T-helper 17 cell (primary cell): ENCODE results near the gene ANKRD10. TPM values are rescaled to one million over a fixed set of nuclear protein-coding genes. Genes with fewer than 3 reads are reported as not detected.
"Not testable (repeated sequence)": the region's sequence is repeated elsewhere in the genome, so short reads cannot be mapped to it uniquely, and the experiment has no call there.

Experiments
- ATAC-seq: fragments of 150-1000 bp; cut with Tn5 transposase; 2 replicates; pipeline ENCODE4 v1.10.0; 2021; ENCODE audit warnings: mild to moderate bottlenecking, moderate library complexity
- DNase-seq, 3 donors: peaks; one replicate each; pipeline versions ENCODE4 v3.0.0 to v3.0.0-alpha.2; 2020 to 2021
- H3K9me3 ChIP-seq: one replicate; pipeline ENCODE4 v1.7.0; 2013; ENCODE audit warnings: low read length, mild to moderate bottlenecking; ENCODE audit not compliant: control insufficient read depth, poor library complexity, severe bottlenecking
- H3K27ac Mint-ChIP-seq: one replicate; pipeline ENCODE4 v1.8.0; 2022; ENCODE audit warnings: mild to moderate bottlenecking, moderate library complexity, mixed read lengths
- H3K27me3 Mint-ChIP-seq: one replicate; pipeline ENCODE4 v1.8.0; 2022; ENCODE audit warnings: mixed read lengths
- H3K36me3 Mint-ChIP-seq: one replicate; pipeline ENCODE4 v1.8.0; 2022; ENCODE audit warnings: low read depth, mixed read lengths
- H3K4me1 Mint-ChIP-seq: one replicate; pipeline ENCODE4 v1.8.0; 2022; ENCODE audit warnings: mild to moderate bottlenecking, mixed read lengths
- H3K4me3 Mint-ChIP-seq: one replicate; pipeline ENCODE4 v1.8.0; 2022; ENCODE audit warnings: mild to moderate bottlenecking, moderate library complexity, mixed read lengths
- total RNA-seq, 4 donors: library from RNA in 2 of 4; stranded (reverse) in 2 of 4; gene quantifications; one replicate each; pipeline ENCODE4 v1.2.3 and lab custom pipeline; 2022 to 2026

The ANKRD10 gene
- total RNA-seq, result 100 to 1,000 TPM; 110 to 135 TPM
- 93.5 to 104 reads per million in 2 donors for total RNA-seq (lab: John Stamatoyannopoulos, UW)

DNA sequence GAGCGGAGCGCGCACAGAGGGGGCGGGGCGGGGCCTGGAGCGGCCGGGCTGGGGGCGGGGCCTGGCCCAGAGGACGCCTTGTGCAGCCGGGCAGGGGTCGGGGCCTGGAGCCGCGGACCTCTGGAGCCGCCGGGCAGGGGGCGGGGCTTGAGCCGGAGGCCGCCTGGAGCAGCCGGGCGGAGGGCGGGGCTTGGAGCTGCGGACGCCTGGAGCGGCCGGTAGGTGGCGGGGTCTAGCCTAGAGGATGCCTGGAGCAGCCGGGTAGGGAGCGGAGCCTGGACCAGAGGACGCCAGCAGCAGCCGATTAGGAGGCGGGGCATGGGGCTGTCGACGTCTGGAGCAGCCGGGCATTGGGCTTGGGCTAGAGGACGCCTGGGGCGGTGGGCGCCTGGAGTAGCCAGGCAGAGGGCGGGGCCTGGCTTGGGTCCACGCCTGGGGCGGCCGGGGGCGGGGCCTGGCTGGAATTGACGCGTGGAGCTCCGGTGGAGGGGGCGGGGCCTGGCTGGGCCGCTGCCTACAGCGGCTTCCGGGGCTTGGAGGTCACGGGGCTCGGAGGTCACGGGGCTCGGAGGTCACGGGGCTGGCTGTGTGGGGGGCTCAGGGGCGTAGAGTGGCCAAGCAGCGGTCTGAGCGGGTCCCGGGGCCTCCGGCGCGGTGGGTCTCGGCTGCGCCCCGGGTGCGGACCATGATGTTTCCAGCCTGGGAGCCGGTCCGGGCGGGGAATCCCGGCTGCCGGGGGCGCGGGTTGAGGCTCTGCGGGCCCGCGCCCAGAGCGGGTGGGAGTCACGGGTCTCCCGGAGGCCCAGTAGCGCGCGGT is at the start of gene ANKRD10:
Gene ANKRD10, minus strand, starts transcription at position 13 of the 817 bp plus-strand sequence. CDS start 135 bp downstream, outside the sequence.
- no peaks in the 10 kb centered on the region for H3K9me3 ChIP-seq
- ATAC-seq, result peak; percentile 81
- no peaks in the 10 kb centered on the region for H3K27me3 Mint-ChIP-seq
- peak within 1 kb of the TSS; percentile 91 for H3K4me3 Mint-ChIP-seq
- DNase-seq, result peak; percentile 85 to 95 (median 89)
- peak within 1 kb of the TSS; percentile 95 for H3K27ac Mint-ChIP-seq
- no peaks in the 10 kb centered on the region for H3K36me3 Mint-ChIP-seq
- H3K4me1 Mint-ChIP-seq, result peaks cover 26% of the 10 kb centered on the region

DNA sequence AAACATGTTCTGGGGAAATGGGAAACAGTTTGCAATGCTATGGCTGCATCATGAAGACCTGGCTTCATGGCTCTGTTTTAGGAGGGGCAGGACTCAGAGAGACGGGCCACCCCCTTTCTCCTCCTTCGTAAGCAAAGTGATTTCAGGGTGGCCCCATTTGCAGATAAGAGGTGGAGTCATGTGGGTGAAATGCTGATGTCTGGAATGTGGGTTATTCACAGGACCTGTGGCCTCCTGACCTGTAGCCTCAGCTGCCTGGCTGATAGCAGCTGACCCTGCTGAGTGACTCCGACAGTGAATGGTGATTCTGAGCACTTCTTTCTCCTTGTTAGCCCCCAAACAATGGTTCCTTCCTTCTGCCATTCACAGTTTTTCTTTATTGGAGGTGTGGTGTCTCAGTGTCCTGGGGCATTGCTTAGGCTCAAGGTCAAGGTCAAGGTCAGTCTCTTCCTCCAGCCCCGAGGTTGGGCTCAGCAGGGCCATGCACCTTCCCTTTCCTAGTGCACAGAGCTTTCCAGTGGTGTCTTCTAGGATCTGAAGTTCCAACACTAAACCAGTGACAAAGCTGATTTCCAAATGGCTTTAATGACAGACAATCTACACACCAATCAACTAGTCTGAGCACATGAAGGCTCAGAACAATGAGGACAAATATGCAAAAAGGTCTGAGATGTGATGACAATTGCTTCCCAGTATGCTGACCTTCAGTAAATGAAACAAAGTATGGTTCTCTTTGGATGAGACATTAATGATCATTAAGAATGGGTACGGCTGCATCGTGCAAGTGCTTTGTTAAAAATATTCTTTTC is 49.6 kb upstream of the ANKRD10 start:
- Mint-ChIP-seq H3K4me3 (no peak overlapping the region), H3K27ac (no peak overlapping the region)

DNA sequence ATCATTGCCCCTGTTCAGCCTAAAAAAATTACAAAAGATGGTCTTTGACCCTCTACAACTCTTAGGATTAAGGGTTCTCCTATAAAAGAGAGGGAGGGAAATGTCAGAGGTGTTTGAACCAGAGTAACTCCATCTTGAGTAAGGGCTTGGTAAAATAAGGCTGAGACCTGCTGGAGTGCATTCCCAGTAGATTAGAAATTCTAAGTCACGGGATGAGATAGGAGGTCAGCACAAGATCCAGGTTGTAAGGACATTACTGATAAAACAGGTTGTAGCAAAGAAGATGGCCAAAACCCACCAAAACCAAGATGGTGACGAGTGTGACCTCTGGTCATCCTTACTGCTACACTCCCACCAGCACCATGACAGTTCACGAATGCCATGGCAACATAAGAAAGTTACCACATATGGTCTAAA is 48.7 kb upstream of the ANKRD10 start:
- Mint-ChIP-seq H3K4me3 (no peak overlapping the region), H3K27me3 (no peaks in the 10 kb centered on the region), H3K36me3 (no peaks in the 10 kb centered on the region), H3K27ac (no peak overlapping the region), H3K4me1 (no peaks in the 10 kb centered on the region)
- no peak for DNase-seq
- ATAC-seq, result no peak
- H3K9me3 ChIP-seq, result peaks cover 6% of the 10 kb centered on the region

More for the DNA sequence above, 49.6 kb upstream of the ANKRD10 start:
- DNase-seq, result no peak
- no peaks in the 10 kb centered on the region for H3K27me3 Mint-ChIP-seq
- H3K9me3 ChIP-seq, result peaks cover 6% of the 10 kb centered on the region
- no peaks in the 10 kb centered on the region for H3K4me1 Mint-ChIP-seq
- H3K36me3 Mint-ChIP-seq, result no peaks in the 10 kb centered on the region
- ATAC-seq, result no peak

DNA sequence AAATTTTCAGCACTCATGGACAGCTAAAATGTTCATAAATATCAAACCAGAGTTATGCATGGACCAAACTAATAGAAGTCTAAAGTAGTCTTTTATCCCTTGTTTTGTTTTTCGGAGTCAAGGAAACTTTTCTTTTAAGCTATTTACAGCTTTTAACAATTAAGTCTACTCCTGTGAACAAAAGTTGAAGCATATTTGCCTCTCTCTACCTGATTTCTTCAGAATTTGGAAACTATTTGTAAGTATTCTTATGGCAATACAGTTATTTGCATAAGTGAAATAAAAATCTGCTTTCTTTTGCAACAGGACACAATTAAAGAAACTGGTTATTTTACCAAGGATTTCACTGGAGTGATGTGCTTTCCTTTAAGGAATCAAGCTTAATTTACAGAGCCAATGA is 47.1 kb upstream of the ANKRD10 start:
- Mint-ChIP-seq H3K36me3 (no peaks in the 10 kb centered on the region), H3K27ac (no peak overlapping the region), H3K4me3 (no peak overlapping the region), H3K4me1 (no peaks in the 10 kb centered on the region), H3K27me3 (no peaks in the 10 kb centered on the region)
- DNase-seq (no peak), ATAC-seq (no peak)
- H3K9me3 ChIP-seq, result peaks cover 6% of the 10 kb centered on the region

DNA sequence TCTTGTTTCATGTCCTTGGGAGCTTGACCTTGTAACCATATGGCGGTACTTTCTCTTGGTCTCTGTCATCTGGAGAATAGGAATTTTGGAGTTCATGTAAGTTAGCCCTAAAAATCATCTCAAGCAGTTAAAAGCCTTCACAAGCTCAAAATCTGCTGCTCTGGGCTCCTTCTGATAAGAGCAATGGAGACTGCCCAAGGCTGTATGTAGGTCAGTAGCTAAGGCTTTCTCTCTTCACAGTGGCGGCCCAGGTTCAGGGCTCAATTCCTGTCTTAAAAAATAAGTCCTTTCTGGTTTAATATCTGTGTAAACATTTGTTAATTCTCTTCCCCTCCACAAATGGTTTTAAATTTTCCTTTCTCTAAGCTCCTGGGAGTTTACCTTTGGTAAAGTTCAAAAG is 45.3 kb upstream of the ANKRD10 start:
- DNase-seq (no peak), ATAC-seq (no peak)
- Mint-ChIP-seq H3K4me3 (no peak overlapping the region), H3K4me1 (no peaks in the 10 kb centered on the region), H3K27me3 (no peaks in the 10 kb centered on the region), H3K36me3 (no peaks in the 10 kb centered on the region), H3K27ac (no peak overlapping the region)
- H3K9me3 ChIP-seq, result peaks cover 6% of the 10 kb centered on the region

DNA sequence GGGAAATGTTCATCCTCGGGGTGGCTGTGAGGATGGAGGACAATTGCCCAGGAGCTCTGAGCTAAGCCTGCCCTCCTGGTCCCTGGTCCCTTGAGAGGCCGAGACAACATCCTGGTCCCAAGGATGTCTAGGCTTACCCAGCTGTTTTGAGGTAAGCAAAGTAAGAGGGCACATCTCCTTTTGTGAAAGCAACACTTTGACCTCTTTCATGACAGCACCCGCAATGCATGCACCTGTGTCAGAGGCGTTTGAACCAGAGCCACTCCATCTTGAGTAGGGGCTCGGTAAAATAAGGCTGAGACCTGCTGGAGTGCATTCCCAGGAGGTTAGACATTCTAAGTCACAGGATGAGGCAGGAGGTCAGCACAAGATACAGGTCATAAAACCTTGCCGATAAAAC is 43.1 kb upstream of the ANKRD10 start:
- DNase-seq (no peak), ATAC-seq (no peak)
- Mint-ChIP-seq H3K4me1 (no peaks in the 10 kb centered on the region), H3K36me3 (no peaks in the 10 kb centered on the region), H3K27ac (no peak overlapping the region), H3K4me3 (no peak overlapping the region), H3K27me3 (peaks cover 5% of the 10 kb centered on the region)
- H3K9me3 ChIP-seq, result no peaks in the 10 kb centered on the region

DNA sequence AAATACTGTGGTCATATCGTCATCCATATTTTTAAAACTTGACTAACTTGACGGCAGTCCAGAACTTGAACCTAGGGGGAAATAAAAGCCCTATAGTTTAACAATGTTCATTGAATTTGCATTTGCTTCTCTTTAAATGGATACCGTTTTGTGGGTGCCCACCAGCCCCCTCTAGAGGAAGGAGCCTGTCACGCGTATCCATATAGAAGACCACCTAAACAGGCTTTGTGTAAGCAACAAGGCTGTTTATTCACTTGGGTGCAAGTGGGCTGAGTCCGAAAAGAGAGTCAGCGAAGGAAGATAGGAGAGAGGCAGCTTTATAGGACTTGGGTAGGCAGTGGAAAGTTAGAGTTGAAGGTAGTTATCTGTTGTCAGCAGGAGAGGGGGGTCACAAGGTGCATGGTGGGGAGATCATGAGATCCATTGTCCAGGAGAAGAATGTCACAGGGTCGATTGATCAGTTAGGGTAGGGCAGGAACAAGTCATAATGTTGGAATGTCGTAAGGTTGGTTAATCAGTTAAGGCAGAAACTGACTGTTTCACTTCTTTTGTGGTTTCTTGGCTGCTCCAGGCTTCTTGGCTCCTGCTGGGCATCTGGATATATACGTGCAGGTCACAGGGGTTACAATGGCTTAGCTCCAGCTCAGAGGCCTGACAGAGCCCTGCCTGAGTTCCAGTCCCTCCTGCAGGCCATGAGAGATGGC is 42.5 kb upstream of the ANKRD10 start:
- H3K4me3 Mint-ChIP-seq, result no peak overlapping the region
- H3K27me3 Mint-ChIP-seq, result peaks cover 5% of the 10 kb centered on the region
- ATAC-seq (no peak), DNase-seq (no peak)
- H3K36me3 Mint-ChIP-seq, result no peaks in the 10 kb centered on the region
- no peak overlapping the region for H3K27ac Mint-ChIP-seq
- H3K4me1 Mint-ChIP-seq, result no peaks in the 10 kb centered on the region
- H3K9me3 ChIP-seq, result no peaks in the 10 kb centered on the region

DNA sequence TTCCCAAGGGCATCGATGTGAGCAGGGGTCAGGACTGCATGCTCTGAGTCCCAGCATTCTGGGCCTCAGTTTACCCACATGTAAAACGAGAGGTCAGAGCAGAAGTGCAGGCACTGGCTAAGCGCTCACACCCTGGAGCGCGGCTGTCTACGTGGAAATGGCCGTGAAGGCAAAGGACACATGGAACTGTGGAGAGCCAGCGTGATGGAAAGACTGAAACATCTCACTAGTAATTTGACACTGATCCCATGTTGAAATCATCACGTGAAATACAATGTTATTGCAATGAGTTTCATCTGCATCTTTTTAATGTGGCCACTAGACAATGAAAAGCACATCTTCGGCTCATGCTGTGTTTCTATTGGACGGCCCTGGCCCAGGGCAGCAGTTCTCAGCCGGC is 41.3 kb upstream of the ANKRD10 start:
- not testable (repeated sequence) for DNase-seq, H3K36me3 Mint-ChIP-seq, H3K9me3 ChIP-seq, H3K4me3 Mint-ChIP-seq, H3K4me1 Mint-ChIP-seq, H3K27me3 Mint-ChIP-seq, H3K27ac Mint-ChIP-seq, ATAC-seq

DNA sequence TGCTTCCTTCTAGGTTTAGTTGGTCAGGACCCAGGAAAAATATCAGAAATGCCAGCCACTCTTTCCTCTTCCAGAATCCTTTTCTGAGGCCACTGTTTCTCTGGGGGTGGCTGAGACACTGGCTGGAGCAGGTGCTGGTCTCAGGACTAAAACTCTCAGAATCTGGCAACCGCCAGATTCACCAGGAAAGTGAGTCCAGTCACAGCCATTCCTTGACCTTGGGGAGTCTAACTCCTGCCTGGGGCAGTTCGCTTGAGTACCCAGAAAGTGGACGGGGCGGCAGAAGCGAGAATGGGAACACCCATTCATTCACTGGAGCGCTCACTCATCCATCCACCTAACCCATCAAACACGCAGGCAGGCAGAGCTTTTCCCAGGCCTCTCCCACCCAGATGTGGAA is 40.7 kb upstream of the ANKRD10 start:
- peaks cover 12% of the 10 kb centered on the region for H3K27me3 Mint-ChIP-seq
- H3K27ac Mint-ChIP-seq, H3K4me1 Mint-ChIP-seq, DNase-seq, ATAC-seq, H3K9me3 ChIP-seq, H3K36me3 Mint-ChIP-seq, H3K4me3 Mint-ChIP-seq: not testable (repeated sequence)

DNA sequence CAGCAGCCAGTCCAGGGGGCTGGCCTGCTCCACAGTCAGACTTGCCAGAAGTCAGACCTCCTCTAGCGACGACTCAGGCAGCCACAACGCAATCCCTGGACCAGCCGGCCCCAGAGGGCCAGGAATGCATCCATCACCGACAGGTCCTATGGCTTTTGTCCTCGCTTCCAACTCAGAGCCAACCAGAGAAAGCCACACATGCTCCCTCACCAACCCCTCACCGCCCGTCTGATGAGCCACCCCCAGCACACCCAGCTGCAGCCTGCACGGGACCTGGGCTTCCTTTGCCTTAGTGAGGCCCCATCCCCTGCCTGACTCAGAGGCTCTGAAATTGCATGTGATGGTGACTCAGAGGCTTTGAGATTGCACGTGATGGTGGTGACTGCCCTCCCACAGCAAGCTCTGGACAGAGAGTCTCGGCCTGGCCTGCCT is 40.2 kb upstream of the ANKRD10 start:
- DNase-seq, H3K27ac Mint-ChIP-seq, H3K9me3 ChIP-seq, H3K4me1 Mint-ChIP-seq, H3K4me3 Mint-ChIP-seq, ATAC-seq, H3K36me3 Mint-ChIP-seq: not testable (repeated sequence)
- peaks cover 16% of the 10 kb centered on the region for H3K27me3 Mint-ChIP-seq

DNA sequence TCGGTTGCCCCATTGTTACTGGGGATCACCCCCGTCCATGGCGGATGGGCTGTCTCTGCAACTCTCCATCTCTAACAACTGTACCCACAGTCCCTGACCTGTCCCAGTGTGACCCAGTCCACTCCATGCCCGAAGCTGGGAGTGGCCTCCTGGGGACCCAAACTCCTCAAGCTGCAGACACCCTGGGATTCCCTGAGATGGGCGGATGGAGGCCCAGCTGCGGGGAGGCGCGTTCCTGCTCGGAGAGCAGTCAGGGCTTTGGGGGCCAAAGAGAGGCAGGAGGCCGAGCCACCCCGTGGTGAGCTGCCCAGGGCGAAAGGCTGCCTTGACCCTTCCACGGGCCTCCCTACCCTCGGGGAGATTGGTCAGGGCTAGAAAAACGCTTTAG is 39.7 kb upstream of the ANKRD10 start:
- peaks cover 16% of the 10 kb centered on the region for H3K27me3 Mint-ChIP-seq
- H3K27ac Mint-ChIP-seq, H3K4me1 Mint-ChIP-seq, H3K4me3 Mint-ChIP-seq, DNase-seq, H3K9me3 ChIP-seq, H3K36me3 Mint-ChIP-seq, ATAC-seq: not testable (repeated sequence)

DNA sequence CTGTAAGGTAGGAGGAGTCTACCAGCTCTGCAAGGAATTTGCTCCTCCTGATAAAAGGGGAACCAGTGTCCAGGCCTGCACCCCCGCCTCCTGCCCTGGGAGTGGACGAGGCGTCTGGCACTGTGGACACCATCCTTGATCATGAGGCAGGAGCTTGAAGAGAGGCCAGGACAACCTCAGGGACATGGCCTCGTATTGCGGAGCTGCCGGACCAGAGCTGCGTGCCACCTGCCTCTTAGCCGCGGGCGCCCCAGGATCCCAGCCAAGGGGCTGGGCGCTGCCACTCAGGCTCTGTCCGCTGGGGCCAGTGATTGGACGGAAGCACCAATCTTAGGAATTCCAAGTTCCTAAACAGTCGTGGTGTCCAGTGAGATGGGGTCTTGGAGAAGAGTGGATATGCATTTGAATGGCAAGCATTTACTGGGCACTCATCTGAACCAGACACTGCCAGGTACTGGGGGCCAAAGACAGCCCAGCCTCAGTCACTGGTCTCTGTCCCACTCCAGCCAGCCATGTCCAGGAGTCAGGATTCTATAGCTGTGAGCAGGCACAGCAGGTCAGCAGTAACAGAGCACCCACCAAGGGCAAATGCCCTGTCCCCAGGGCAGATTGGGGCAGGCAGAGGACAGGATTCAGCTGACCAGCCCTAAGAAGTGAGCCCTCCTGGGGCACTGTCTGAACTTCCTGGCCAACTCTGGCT is 39.1 kb upstream of the ANKRD10 start:
- H3K27ac Mint-ChIP-seq, result no peak overlapping the region
- H3K27me3 Mint-ChIP-seq, result peaks cover 16% of the 10 kb centered on the region
- no peak overlapping the region for H3K4me3 Mint-ChIP-seq
- peaks cover 3% of the 10 kb centered on the region for H3K36me3 Mint-ChIP-seq
- DNase-seq (no peak), ATAC-seq (no peak)
- H3K4me1 Mint-ChIP-seq, result no peaks in the 10 kb centered on the region
- no peaks in the 10 kb centered on the region for H3K9me3 ChIP-seq
